IPS-18c (cell line): ENCODE results near the gene B4GALNT3.
"Not testable (repeated sequence)": the region's sequence is repeated elsewhere in the genome, so short reads cannot be mapped to it uniquely, and the experiment has no call there.

Experiments
- H3K4me3 ChIP-seq: 2 replicates; pipeline ENCODE4 v1.7.0; 2013; ENCODE audit warnings: low read depth, mild to moderate bottlenecking, low read length, moderate library complexity; ENCODE audit not compliant: insufficient read depth
- H3K9me3 ChIP-seq: one replicate; pipeline ENCODE4 v1.6.1; 2013; ENCODE audit warnings: mild to moderate bottlenecking, low read length, moderate library complexity; ENCODE audit not compliant: control insufficient read depth, insufficient read depth

Gene B4GALNT3

GRCh38 chr12:574475-575128, 114.9 kb downstream of the B4GALNT3 start:
- H3K4me3 ChIP-seq = no peak overlapping the region
- peaks cover 2% of the 10 kb centered on the region for H3K9me3 ChIP-seq

- Histone ChIP-seq H3K4me3 (no peak overlapping the region), H3K9me3 (peaks cover 2% of the 10 kb centered on the region)
Measured at GRCh38 chr12:575129-575502, 115.4 kb downstream of the B4GALNT3 start.

DNA sequence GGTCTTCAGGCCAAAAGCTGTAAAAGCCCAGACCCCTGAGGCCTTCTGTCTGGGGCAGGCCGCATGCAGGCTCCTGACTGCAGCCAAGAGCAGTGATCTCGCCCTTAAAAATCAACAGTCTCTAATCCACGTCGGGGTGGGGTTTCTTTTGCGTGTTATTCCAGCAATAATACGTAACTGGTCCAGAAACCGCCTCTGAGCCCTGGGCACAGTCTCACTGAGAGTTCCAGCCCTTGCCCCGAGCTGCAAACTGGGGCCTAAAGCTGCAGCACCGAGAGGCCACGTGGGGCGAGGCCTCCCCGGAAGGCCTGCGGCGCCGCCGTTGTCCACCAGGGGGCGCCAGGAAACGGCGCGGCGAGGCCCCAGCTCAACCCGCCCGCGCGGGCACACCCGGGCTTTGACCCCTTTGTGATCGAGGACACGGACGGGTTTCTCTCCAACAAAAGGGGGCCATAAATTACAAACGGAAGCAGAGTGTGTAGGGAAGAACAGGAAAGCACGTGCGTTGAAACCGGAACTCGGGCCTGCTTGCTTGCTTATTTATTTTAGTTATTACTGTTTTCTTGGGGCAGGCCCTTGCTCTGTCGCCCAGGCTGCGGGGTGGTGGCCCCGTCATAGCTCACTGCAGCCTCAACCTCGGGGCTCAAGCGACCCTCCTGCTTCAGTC, 116.3 kb downstream of the B4GALNT3 start:
- no peak overlapping the region for H3K4me3 ChIP-seq
- H3K9me3 ChIP-seq = no peaks in the 10 kb centered on the region

DNA sequence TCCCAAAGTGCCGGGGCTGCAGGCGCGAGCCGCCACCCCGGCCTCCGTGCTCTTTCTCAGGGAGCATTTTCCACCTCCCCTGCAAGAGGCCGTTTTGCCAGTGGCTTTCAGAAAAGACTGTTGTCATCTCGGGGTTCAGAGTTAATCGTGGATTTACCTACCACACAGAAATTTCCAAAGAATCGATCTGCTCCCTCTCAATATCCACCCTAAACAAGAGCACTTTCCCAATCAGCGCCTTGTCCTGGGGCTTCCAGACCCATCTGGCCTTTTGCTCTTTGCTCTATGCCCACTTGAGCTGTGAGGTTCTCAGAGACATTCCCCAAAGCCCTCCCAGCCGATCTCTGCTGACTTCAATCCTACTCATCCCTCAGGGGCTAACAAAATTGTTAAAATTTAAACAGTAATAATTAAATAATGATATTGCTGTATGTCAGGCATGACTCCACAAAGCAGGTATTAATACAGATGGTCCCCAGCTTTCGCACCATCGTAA, 116.9 kb downstream of the B4GALNT3 start:
- Histone ChIP-seq H3K9me3 (no peaks in the 10 kb centered on the region), H3K4me3 (no peak overlapping the region)

GRCh38 chr12:577994-578747, 118.4 kb downstream of the B4GALNT3 start:
- not testable (repeated sequence) for H3K4me3 ChIP-seq, H3K9me3 ChIP-seq

DNA sequence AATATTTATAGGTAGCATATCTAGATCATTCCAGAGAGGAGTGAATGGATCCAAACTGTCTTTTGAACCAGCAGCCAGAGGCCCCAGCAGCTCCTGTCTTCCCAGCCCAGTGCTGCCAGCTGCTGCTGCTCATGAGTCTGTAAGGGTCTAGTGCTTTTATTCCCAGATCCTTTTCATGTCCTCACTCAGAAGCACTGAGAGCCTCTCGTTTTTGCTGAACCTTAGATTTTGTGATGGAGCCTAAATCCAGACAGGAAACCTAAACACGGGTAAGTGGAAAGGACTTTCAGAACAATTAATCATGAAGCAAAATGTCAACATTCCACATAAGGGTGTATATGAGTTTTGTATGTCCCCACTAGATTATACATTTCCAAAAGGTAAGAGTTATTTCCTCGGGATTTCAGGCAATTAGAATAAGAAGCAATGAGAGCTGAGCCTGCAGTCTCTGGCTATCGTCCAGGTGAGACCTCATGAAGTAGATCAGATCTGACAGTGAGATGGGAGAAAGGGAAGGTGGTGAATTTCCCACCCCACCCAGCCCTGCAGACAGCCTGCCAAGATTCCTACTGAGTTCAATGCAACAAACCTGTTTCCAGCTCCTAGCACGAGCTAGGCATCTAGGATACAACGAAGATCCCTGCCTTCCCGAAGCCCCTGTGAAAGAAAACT, 119.1 kb downstream of the B4GALNT3 start:
- H3K4me3 ChIP-seq = no peak overlapping the region
- H3K9me3 ChIP-seq = no peaks in the 10 kb centered on the region

- H3K4me3 ChIP-seq = no peak overlapping the region
Measured at GRCh38 chr12:579420-580110, 119.8 kb downstream of the B4GALNT3 start.

DNA sequence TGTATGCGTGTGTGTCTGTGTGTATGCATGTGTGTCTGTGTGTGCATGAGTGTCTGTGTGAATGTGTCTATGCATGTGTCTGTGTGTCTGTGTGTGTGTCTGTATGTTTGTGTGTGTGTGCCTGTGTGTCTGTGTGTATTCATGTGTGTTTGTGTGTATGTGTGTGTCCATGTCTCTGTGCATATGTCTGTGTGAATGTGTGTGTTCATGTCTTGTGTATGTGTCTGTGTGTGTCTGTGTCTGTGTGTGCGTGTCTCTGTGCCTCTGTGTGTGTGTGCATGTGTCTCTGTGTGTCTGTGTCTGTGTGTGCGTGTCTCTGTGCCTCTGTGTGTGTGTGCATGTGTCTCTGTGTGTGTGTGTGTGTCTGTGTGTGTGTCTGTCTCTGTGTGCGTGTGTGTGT, 121.1 kb downstream of the B4GALNT3 start:
- no peaks in the 10 kb centered on the region for H3K9me3 ChIP-seq

More at GRCh38 chr12:579420-580110, 119.8 kb downstream of the B4GALNT3 start:
- no peaks in the 10 kb centered on the region for H3K9me3 ChIP-seq

GRCh38 chr12:581321-581720, 121.6 kb downstream of the B4GALNT3 start:
- no peaks in the 10 kb centered on the region for H3K9me3 ChIP-seq
- H3K4me3 ChIP-seq = no peak overlapping the region

More for the DNA sequence above, 121.1 kb downstream of the B4GALNT3 start:
- no peak overlapping the region for H3K4me3 ChIP-seq

DNA sequence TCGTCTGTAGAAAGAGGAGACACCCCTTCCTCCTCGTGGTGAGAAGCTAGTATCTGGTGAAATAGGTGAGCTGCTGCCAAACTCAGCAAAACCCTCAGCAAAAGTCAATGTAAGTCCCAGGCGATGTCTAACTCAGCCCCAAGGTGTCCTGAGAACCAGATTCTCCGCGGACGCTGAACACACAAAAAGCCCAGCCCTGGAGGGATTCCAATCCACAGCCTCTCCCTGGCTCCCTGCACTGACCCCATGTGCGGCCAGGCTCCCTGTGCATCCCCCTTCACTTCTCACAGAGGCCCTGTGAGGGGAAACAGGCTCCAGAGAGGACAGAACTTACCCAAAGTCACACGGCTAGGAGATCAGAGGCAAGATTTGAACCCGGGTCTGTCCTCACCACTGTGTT, 122.0 kb downstream of the B4GALNT3 start:
- Histone ChIP-seq H3K4me3 (no peak overlapping the region), H3K9me3 (no peaks in the 10 kb centered on the region)

DNA sequence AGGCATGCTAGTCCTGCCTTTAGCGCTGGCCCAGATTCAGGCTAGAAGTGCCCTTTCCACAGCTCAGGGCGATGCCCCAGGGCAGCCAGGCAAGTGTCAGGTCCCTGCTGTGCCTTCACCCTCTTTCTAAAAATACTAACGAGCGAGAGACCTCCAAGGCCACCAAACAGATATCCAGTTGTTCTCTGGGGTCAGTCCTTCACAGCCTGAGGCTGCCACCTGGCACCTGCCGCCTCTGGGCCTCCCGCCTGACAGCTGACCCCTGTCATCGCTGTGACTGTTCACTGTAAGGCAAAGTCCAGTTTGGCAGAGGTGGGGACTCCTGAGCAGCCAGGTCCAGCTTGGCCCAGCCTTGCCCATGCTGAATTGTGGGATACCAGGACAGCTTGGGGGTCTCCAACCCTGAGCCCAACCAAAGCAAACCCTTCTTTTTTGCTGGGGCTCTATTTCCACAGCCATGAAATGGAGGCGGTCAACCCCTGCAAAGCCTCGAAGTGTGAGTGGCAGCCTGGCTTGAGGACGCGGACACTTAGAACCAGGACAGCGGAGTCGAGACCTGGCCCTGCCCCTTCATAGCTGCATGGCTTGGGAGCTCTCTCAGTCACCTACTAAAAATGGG, 123.6 kb downstream of the B4GALNT3 start:
- Histone ChIP-seq H3K4me3 (no peak overlapping the region), H3K9me3 (no peaks in the 10 kb centered on the region)

DNA sequence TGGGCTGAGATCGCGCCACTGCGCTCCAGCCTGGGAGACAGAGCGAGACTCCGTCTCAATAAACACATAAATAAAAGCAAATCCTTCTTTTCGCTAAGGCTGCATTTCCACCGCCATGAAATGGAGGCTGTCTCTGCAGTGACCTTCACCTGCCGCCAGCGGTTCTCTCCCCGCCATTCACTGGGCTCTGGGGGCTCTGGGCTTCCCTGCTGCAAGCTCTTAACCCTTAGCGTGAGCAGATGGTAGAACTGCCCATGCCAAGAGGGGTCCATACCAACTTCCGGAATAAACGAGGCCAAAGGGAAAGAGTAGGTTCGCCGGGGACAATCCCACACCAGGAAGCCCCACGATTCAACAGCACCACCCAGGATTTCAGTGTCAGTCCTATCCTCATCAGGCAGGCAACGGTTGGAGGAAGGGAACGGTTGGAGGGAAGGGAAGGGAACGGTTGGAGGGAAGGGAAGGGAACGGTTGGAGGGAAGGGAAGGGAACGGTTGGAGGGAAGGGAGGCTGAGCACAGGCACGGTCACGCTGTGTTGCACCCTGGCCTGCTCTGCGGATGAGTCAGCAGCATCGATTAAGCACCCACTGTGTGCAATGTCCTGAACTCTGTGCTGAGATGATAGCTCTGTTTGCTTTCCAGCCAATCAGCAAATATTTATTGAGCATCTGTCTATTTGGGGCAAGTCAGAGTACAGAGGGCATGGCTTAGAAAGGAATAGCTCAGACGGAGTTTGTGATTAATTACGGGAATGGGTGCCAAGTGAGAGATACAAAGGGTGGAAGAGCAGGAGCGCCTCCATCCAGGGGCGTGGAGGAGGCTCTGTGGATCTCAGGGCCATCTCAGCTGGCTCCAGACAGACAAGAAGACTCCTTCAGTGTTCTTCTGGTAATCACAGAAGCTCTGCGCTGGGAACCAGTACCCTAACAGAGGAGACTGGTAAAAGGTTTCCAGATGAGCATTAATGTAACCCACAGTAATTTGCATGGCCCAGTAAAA, 125.6 kb downstream of the B4GALNT3 start:
- no peak overlapping the region for H3K4me3 ChIP-seq
- H3K9me3 ChIP-seq = no peaks in the 10 kb centered on the region

DNA sequence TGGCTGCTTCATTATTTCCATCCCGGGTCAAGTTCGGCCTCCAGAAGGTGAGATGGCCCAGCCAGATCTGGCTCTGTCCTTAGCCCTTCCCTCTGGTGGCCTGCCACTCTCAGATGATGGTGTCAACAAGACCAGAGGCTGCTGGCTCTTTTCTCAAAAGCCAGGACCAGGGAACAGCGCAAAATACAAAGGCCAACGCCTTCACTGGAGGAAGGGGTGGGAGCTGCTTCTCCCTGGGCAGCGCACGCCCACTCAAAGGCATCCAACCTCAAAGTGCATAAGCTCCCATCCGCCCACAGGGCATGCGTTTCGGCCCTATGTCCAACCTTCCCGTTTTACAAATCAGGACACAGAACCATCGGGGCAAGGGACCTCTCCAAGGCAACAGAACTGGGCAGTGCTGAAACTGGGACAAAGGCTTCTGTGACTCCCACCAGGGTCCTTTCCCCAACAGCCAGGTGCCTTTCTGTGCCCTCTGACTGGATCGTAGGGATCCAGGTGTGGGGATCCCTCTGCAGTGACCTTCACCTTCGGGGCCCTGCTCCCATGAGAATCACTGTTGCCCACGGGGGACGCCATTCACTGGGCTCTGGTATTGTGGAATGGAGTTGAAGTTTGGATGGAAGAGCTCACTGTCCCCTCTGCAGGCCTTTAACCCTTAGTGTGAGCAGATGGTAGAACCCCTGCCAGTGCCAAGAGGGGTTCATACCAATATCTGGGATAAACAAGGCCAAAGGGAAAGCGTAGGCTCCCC, 126.8 kb downstream of the B4GALNT3 start:
- no peak overlapping the region for H3K4me3 ChIP-seq
- H3K9me3 ChIP-seq = no peaks in the 10 kb centered on the region

DNA sequence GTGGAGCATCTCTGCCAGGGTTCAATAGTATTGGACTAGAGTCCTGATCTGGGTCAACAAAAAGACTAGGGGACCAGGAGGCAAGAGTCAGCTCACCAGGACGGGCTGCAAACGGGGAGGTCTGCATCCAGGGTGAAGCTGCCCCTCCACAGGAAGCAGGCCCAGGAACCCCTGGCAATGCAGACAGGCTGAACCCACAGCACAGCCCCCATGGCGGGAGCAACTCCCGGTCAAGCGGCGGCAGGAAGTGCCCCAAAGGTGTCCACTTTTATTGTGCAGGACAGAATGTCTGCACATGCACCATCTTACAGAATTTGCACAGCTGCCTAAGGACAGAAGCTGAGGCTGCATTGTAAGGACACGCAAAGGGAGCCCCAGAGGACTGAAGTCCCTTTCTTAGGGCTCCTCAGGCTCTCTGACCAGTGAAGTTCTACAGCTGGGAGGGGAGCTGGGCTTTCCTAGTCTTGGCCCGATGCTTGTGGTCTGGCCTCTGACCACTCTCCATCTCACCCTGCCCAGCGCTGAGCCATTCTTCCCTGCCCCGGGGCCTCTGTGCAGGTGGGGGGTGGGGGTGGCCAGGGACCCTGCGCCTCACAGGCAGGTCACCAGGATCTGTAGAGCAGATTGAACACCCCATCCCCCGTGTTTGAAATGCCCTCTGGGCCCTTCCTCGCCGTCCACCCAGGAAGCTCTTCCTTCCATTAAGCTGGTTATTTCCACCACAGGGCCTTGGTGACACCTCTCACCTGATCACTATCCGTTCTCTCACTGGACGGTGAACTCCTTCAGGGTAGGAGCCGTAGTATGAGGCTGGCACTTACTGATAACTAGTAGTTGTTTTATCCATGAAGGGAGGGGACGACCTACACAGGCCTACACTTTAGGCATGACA, 127.6 kb downstream of the B4GALNT3 start:
- Histone ChIP-seq H3K9me3 (no peaks in the 10 kb centered on the region), H3K4me3 (no peak overlapping the region)
